DMS 273 (cell line): ENCODE measurements around the gene NBEA.

Experiments
- DNase-seq: peaks from one replicate; lab custom pipeline; 2025; ENCODE audit not compliant: unreplicated experiment; lab: John Stamatoyannopoulos, UW

The NBEA gene

DNA sequence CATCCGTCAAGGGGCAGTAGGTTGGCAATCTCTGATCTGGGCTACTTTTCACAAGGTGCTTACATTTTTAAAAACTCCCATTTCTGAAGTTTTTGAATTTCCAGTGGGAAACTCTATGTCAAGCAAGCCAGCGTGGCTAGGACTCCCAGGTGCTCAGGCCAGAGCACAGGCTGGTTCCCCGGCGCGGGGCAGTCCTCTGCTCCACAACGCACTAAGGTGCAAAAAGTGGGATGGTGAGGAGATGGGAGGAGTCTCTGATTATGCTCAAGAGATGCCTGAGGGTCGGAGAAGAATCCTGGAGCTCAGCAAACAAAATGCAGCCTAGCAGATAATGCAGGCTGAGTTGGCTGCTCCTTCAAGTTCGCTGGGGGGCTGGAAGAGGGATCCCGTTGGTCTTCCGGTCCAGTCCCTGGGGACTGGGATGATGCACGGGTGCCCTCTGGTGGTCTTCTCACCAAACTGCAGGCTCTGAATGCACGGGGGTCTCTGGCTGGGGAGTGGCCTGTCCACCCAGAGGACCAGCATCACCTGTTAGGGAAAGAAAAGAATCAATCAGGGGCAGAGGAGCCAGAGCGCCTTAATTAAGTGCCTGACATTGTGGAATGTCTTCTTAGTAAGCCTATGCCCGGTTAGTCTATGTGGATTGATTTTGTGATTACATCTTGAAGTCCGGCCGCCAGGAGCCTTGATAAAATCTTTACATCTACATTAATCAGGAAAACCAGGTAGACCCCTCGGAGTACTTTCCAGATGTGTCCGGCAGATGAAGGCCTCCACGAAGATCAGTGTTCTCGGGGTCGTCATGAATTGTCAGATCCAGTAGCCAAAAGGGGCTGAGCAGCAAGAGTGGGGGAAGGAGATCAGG, 778.9 kb downstream of the NBEA start:
- peak; percentile 75 for DNase-seq
